NCI-H2227 (cell line): ENCODE data around the gene SLC8A1.

Experiments
- DNase-seq: peaks from one replicate; lab custom pipeline; 2025; ENCODE audit not compliant: unreplicated experiment; lab: John Stamatoyannopoulos, UW

The SLC8A1 gene

DNA sequence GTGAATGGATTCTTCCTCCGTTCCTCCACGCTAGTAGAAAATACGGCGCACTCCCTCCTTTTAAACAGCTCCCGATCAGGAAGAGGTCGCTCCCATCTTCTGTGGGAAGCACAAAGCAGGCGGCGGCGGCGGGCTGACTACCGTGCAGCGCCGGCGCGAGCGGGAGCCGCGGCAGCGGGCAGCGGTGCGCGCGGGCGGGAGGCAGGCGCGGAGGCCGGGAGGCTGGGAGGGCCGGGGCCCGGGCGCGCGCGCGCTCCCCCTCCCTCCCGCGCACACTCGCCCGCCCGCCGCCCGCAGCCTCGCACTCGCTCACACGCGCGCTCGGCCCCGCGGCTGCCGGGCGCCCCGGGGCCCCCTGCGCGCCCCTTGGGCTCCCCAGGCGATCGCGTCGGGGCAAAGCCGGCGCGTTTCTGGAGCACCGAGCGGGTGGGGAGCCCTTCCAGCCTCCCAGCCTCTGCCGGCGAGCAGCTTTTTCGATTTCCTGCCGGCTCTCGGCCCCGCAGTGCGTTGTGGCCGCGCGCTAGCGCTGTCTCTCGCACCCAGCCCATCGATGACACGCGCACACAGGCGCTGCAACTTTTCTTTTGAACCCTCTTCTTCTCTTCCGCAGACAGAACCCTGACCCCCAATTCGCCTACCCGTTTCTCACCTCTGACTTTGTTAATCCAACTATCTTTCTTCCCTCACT is at the start of gene SLC8A1:
TSS of gene SLC8A1 (minus strand) at position 173 of the 688 bp plus-strand sequence.
- DNase-seq: peak; percentile 82

DNA sequence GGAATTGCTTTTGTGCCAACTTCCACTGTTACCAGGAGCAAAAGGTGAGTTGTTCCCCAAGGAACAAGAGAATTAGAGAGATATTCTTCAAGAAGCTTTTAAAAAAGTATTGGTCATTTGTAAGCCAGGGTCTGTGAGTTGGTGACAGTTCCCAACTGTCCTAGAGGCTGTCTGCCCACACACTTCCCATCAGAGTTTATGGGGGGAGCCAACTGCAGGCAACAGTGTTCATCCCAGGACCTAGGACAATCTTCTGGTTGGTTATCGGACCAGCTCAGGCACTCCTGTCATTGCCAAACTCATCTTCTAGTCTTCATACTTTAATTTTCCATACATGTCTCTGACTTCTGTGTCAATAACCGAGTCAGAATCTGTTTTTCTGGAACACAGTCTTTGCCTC is 47.5 kb upstream of the SLC8A1 start:
- no peak for DNase-seq

- no peak for DNase-seq
These were observed 45.5 kb upstream of the SLC8A1 start for GRCh38 chr2:40497251-40497859.

GRCh38 chr2:40489678-40489960 is 37.7 kb upstream of the SLC8A1 start:
- no peak for DNase-seq

DNA sequence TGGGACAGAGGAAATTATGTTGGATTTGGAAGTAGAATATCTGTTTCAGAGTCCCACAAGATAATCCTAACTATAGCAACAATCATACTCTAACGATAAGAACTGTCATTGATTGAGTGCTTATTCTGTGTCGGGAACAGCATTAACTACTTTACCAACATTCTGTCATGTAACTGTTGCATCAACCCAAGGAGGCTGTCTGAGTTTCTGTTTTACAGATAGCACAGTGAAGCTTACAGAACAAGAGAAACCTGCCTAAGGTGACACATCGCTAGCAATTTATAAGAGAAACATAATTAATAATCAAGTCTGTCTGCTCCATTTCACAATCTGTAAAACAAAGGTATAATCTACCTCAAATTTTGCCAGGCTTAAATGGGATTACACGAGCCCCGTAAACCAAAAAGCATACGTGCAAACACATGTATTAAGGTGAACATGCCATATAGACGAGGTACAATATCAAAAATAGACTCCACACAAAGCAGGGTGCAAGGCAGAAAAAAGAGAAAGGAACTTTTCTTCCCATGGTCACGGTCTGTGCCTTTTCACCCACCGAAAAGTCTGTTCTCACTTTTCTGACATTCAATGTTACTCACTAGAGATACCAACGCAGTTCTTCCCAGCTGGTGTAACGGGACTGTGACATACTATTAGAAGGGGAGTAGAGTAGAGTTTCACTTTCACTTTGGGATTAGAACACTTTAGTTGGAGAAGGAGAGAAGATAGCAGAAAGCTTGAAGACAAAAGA is 37.2 kb upstream of the SLC8A1 start:
- DNase-seq: no peak

DNA sequence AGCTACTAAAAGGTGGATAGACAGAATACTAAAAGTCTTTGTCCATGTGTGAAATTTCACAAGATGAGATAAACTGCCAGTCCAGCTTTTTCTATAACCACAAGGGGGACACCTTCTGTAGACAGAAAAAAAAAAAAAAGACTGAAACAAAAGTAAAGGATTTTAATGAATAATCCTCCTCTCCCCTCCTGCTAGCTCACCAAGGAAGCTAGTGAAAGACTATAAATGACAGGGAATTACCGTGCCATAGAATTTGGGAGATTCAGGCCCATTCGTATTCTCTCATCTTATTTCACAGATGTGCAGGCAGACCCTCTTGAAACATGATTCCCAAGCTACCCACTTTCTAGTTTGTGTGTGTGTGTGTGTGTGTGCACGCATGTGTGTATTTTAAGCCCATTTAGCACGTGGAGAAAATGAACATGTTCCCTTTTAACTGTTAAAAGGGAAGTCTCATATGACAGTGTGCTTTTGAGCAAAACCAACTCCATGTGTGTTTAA is 36.3 kb upstream of the SLC8A1 start:
- DNase-seq: peak; percentile 55

DNA sequence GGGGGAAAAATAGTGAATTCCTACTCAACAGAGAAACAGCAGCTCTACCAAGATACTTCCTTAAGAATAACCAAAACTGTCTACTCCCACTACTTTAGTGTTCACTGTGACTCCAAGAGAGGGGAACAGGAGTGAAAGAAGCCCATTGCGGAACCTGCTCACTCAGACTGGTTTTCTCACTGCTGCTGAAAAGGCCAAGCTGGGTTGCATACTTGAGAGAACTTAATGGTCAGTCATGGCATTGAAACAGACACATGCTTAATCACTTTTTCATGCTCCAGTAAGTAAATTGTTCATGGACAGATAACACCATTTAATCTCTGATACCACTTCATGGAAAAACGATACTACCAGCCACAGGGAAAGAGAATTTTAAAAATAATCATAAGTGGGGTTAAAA is 35.7 kb upstream of the SLC8A1 start:
- DNase-seq: no peak

GRCh38 chr2:40485854-40486253 is 34.0 kb upstream of the SLC8A1 start:
- no peak for DNase-seq

DNA sequence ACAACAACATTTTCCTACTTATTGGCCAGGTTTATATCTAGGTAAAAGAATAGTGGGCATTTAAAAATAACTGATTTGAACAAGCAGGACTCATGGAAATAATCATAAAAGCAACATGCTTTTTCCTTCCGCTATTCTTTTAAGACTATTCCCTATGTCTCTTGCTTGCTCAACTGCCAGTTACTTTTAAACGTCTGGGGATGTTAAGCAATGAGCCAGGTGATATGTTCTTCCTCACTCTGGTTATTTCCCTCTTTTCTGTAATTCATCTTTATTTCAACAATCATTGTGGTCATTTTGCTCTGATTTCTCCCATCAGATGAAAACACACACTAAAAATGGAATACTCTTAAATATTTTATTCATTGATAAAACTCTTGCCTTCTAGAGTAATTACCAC is 33.4 kb upstream of the SLC8A1 start:
- no peak for DNase-seq

DNA sequence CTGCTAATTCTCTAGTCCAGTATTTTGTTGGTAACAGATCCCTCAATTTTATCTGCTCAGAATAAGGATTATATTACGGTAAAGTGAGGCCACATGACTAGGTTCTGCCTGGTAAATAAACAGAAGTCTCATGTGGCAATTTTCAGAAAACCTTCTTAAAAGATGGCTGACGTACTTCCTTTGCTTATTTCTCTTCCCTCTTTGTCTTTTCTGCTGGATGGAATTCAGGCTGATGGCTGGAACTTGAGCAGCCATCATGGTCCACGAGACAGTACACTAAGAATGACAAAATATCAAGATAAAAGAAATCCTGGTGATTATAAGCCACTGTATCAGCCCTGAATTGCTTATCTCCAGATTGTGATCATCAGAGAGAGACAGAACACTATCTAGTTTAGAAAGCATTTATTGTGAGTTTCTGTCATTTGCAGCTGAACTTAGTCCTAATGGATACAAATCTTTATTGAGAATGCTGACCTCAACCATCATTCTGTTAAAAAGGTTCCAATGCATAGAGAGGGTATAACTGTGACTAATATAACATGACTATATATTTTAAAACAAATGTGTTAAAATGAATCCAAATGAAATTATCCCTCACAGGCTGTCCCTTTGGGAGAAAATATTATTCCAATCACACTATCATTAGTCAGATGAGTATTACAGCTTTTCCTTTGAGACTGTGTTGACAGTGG is 31.8 kb upstream of the SLC8A1 start:
- DNase-seq: no peak

DNA sequence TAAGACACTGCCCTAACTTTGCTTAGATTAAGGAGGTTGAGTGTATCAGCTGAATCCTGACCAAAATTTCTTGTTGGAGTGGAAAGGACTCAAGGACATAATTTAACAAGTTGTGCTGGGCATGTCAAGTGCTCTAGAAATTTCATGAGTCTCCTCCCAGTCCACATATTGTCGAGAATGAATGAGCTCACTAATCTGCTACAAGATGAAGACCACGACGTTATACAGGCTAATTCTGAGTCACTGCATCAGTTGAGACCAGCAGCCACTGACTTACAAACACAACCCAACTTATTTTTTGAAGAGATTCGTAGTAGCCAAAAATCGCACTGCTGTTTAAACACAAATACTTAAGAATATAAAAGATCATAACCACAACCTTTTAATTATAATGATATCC is 28.7 kb upstream of the SLC8A1 start:
- DNase-seq: no peak

GRCh38 chr2:40480073-40480472 is 28.2 kb upstream of the SLC8A1 start:
- DNase-seq: no peak

GRCh38 chr2:40477361-40477760 is 25.5 kb upstream of the SLC8A1 start:
- DNase-seq: no peak

- DNase-seq: no peak
These were observed 24.5 kb upstream of the SLC8A1 start for GRCh38 chr2:40476436-40476835.

- DNase-seq: no peak
These were observed 22.4 kb upstream of the SLC8A1 start for GRCh38 chr2:40474306-40474705.

DNA sequence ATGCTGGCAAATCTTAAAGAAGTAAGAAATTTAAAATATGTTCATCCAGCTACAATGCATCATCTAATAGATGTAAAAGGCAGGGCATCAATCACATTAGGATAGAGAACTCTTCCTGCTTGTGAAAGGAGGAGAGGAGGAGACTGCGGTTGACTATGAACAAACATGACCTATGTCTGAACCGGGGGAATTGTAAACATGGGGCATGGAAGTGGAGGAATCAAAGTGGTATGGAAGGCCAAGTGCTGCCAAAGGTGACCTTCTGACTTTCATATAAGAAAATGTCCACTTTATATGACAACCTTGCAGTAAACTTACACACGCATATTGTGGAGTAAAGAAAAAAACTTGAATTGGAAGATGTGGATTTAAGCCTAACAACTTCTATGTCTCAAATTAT is 20.0 kb upstream of the SLC8A1 start:
- no peak for DNase-seq

DNA sequence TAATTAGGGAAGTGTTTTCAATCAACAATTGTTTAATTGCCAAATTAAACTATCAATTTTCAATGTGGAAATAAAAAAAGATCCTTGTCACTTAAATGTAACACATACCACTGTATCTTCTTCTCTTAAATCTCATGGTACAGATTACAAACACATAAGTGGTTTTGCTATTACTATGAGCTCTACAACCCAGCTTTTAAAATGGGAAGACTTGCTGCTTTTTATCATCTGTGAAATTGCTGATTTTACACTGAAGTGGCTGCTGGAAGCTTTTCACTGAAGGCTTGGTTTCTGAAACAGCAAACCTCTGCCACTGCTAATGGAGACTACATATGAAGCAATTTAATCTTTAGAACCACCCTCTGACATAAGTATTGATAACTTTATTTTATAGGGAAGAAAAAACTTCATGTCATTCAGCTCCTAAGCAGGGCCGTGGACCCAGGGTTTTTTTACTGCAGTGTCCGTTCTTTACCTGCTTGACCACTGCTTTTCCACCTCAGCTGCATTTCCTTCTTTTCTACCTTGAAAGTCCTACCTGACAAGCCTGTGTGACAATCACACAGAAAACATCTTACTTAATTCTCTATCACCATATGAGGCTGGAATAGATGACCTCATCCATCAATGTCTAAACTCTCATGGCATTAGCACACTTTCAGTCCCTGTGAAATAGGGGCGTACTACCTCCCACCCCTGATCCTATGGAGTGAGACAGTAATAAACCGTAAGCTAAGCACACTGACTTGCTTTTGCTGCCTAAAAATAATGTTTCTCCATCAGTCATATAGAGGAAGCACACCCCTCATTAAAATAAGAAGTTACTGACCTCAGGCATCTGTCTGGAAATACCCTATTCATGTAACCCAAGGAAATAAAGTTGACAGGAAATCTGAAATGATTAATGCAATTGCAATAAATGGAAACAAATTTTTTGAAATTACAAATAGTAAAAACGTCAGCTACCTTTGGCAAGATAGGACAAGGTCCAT is 19.2 kb upstream of the SLC8A1 start:
- no peak for DNase-seq

GRCh38 chr2:40466935-40467572 is 15.2 kb upstream of the SLC8A1 start:
- DNase-seq: peak; percentile 54

DNA sequence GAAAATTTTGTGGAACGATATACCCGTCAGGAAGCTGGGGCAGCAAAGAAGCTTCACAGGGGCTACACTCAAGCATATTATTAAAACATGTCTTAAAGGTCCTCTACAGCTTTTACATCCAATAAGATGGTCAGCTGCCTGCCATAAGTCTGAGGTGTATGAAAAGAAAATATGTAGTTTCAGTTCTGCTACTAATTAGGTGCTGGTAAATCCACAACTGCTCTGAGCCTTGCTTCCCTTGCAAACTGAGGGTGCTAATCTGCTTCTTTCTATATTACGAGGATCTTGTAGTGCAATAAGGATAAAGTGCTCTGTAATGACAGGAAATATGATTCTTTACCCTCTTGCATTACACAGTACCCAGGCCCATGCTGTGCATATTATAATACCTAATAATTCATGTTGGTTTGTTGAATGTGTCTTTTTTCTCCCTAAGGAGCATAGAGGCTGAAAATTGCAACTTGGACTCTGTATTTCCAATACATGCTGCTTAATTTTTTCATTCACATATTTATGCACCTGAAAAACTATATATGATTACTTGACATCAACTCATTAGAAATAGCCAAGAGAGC is 14.5 kb upstream of the SLC8A1 start:
- peak; percentile 20 for DNase-seq

- DNase-seq: no peak
These were observed 11.2 kb upstream of the SLC8A1 start for GRCh38 chr2:40463112-40463511.
